ENCODE data around the gene DNAJC5.
"Not testable (repeated sequence)": the region's sequence is repeated elsewhere in the genome, so short reads cannot be mapped to it uniquely, and the experiment has no call there.

Gene DNAJC5

GRCh38 chr20:63878899-63879663 lies 15.8 kb upstream of the DNAJC5 start:
- Histone ChIP-seq H3K27ac (ENCODE audit: low read depth, low read length) (no peak overlapping the region), H3K4me3 (ENCODE audit: low read depth, low read length) (no peak overlapping the region), H3K36me3 (ENCODE audit: control insufficient read depth, insufficient read depth, low read length) (peaks cover 77% of the 10 kb centered on the region), H3K9me3 (ENCODE audit: control insufficient read depth, insufficient read depth, low read depth, low read length) (no peaks in the 10 kb centered on the region), H3K4me1 (ENCODE audit: control insufficient read depth, insufficient read depth, low read length) (no peaks in the 10 kb centered on the region), H3K9ac (ENCODE audit: low read length) (no peak overlapping the region), H3K27me3 (ENCODE audit: control insufficient read depth, insufficient read depth, low read length) (no peaks in the 10 kb centered on the region)

GRCh38 chr20:63880901-63881300 lies 14.0 kb upstream of the DNAJC5 start:
- H3K4me1 ChIP-seq (ENCODE audit: control insufficient read depth, insufficient read depth, low read length); H3K27ac ChIP-seq (ENCODE audit: low read depth, low read length); H3K9ac ChIP-seq (ENCODE audit: low read length); H3K27me3 ChIP-seq (ENCODE audit: control insufficient read depth, insufficient read depth, low read length); H3K9me3 ChIP-seq (ENCODE audit: control insufficient read depth, insufficient read depth, low read depth, low read length); H3K4me3 ChIP-seq (ENCODE audit: low read depth, low read length): not testable (repeated sequence)
- peaks cover 80% of the 10 kb centered on the region for H3K36me3 ChIP-seq (ENCODE audit: control insufficient read depth, insufficient read depth, low read length)

- no peaks in the 10 kb centered on the region for H3K27me3 ChIP-seq (ENCODE audit: control insufficient read depth, insufficient read depth, low read length)
- H3K36me3 ChIP-seq (ENCODE audit: control insufficient read depth, insufficient read depth, low read length): peaks cover 75% of the 10 kb centered on the region
- no peaks in the 10 kb centered on the region for H3K9me3 ChIP-seq (ENCODE audit: control insufficient read depth, insufficient read depth, low read depth, low read length)
- H3K4me1 ChIP-seq (ENCODE audit: control insufficient read depth, insufficient read depth, low read length): no peaks in the 10 kb centered on the region
- H3K27ac ChIP-seq (ENCODE audit: low read depth, low read length): no peak overlapping the region
- H3K4me3 ChIP-seq (ENCODE audit: low read depth, low read length): no peak overlapping the region
- H3K9ac ChIP-seq (ENCODE audit: low read length): no peak overlapping the region
Observed at GRCh38 chr20:63881451-63882226, 13.3 kb upstream of the DNAJC5 start.

- H3K9me3 ChIP-seq (ENCODE audit: control insufficient read depth, insufficient read depth, low read depth, low read length): no peaks in the 10 kb centered on the region
- no peak overlapping the region for H3K27ac ChIP-seq (ENCODE audit: low read depth, low read length)
- peaks cover 79% of the 10 kb centered on the region for H3K36me3 ChIP-seq (ENCODE audit: control insufficient read depth, insufficient read depth, low read length)
- H3K4me1 ChIP-seq (ENCODE audit: control insufficient read depth, insufficient read depth, low read length): no peaks in the 10 kb centered on the region
- H3K27me3 ChIP-seq (ENCODE audit: control insufficient read depth, insufficient read depth, low read length): no peaks in the 10 kb centered on the region
- H3K9ac ChIP-seq (ENCODE audit: low read length): no peak overlapping the region
- H3K4me3 ChIP-seq (ENCODE audit: low read depth, low read length): no peak overlapping the region
Observed at GRCh38 chr20:63882257-63883200, 12.4 kb upstream of the DNAJC5 start.

GRCh38 chr20:63883201-63883593 lies 11.7 kb upstream of the DNAJC5 start:
- Histone ChIP-seq H3K27me3 (ENCODE audit: control insufficient read depth, insufficient read depth, low read length) (no peaks in the 10 kb centered on the region), H3K9ac (ENCODE audit: low read length) (no peak overlapping the region), H3K4me1 (ENCODE audit: control insufficient read depth, insufficient read depth, low read length) (no peaks in the 10 kb centered on the region), H3K4me3 (ENCODE audit: low read depth, low read length) (no peak overlapping the region), H3K9me3 (ENCODE audit: control insufficient read depth, insufficient read depth, low read depth, low read length) (no peaks in the 10 kb centered on the region), H3K27ac (ENCODE audit: low read depth, low read length) (no peak overlapping the region), H3K36me3 (ENCODE audit: control insufficient read depth, insufficient read depth, low read length) (peaks cover 79% of the 10 kb centered on the region)

GRCh38 chr20:63884506-63885263 lies 10.2 kb upstream of the DNAJC5 start:
- Histone ChIP-seq H3K36me3 (ENCODE audit: control insufficient read depth, insufficient read depth, low read length) (peaks cover 77% of the 10 kb centered on the region), H3K9me3 (ENCODE audit: control insufficient read depth, insufficient read depth, low read depth, low read length) (no peaks in the 10 kb centered on the region), H3K27me3 (ENCODE audit: control insufficient read depth, insufficient read depth, low read length) (no peaks in the 10 kb centered on the region), H3K4me1 (ENCODE audit: control insufficient read depth, insufficient read depth, low read length) (no peaks in the 10 kb centered on the region), H3K27ac (ENCODE audit: low read depth, low read length) (no peak overlapping the region), H3K4me3 (ENCODE audit: low read depth, low read length) (no peak overlapping the region), H3K9ac (ENCODE audit: low read length) (no peak overlapping the region)

GRCh38 chr20:63885264-63886053 lies 9.5 kb upstream of the DNAJC5 start:
- H3K9ac ChIP-seq (ENCODE audit: low read length): no peak overlapping the region
- H3K9me3 ChIP-seq (ENCODE audit: control insufficient read depth, insufficient read depth, low read depth, low read length): no peaks in the 10 kb centered on the region
- H3K4me1 ChIP-seq (ENCODE audit: control insufficient read depth, insufficient read depth, low read length): no peaks in the 10 kb centered on the region
- no peaks in the 10 kb centered on the region for H3K27me3 ChIP-seq (ENCODE audit: control insufficient read depth, insufficient read depth, low read length)
- peaks cover 85% of the 10 kb centered on the region for H3K36me3 ChIP-seq (ENCODE audit: control insufficient read depth, insufficient read depth, low read length)
- no peak overlapping the region for H3K27ac ChIP-seq (ENCODE audit: low read depth, low read length)
- H3K4me3 ChIP-seq (ENCODE audit: low read depth, low read length): no peak overlapping the region

- no peak overlapping the region for H3K27ac ChIP-seq (ENCODE audit: low read depth, low read length)
- H3K9ac ChIP-seq (ENCODE audit: low read length): no peak overlapping the region
- H3K27me3 ChIP-seq (ENCODE audit: control insufficient read depth, insufficient read depth, low read length): no peaks in the 10 kb centered on the region
- peaks cover 88% of the 10 kb centered on the region for H3K36me3 ChIP-seq (ENCODE audit: control insufficient read depth, insufficient read depth, low read length)
- no peaks in the 10 kb centered on the region for H3K9me3 ChIP-seq (ENCODE audit: control insufficient read depth, insufficient read depth, low read depth, low read length)
- no peak overlapping the region for H3K4me3 ChIP-seq (ENCODE audit: low read depth, low read length)
- H3K4me1 ChIP-seq (ENCODE audit: control insufficient read depth, insufficient read depth, low read length): no peaks in the 10 kb centered on the region
Observed at GRCh38 chr20:63886054-63886419, 8.9 kb upstream of the DNAJC5 start.

- no peak overlapping the region for H3K9ac ChIP-seq (ENCODE audit: low read length)
Observed at GRCh38 chr20:63886921-63887320, 8.0 kb upstream of the DNAJC5 start.

More at GRCh38 chr20:63886921-63887320, 8.0 kb upstream of the DNAJC5 start:
- Histone ChIP-seq H3K4me1 (ENCODE audit: control insufficient read depth, insufficient read depth, low read length) (no peaks in the 10 kb centered on the region), H3K36me3 (ENCODE audit: control insufficient read depth, insufficient read depth, low read length) (peaks cover 90% of the 10 kb centered on the region), H3K4me3 (ENCODE audit: low read depth, low read length) (no peak overlapping the region), H3K27me3 (ENCODE audit: control insufficient read depth, insufficient read depth, low read length) (no peaks in the 10 kb centered on the region), H3K9me3 (ENCODE audit: control insufficient read depth, insufficient read depth, low read depth, low read length) (no peaks in the 10 kb centered on the region), H3K27ac (ENCODE audit: low read depth, low read length) (no peak overlapping the region)

Data from HUES6 (cell line).